HEK293 (cell line): ENCODE data around the gene SPECC1L.

Experiments
- CTCF ChIA-PET: fragments of 350-600 bp; formaldehyde crosslinking; extraction: SDS; loops from one replicate; lab custom pipeline; 2021; ENCODE audit warnings: antibody characterized with exemption; lab: Yijun Ruan, JAX
- POLR2A ChIA-PET: fragments of 300-600 bp; formaldehyde crosslinking; extraction: SDS; loops from one replicate; lab custom pipeline; 2020; ENCODE audit warnings: antibody characterized with exemption, inconsistent platforms; lab: Yijun Ruan, JAX
- H3K27ac ChIP-seq: fragments of 200-500 bp; sonication (Bioruptor generic); 2 replicates; pipeline ENCODE4 v1.5.1; 2014; ENCODE audit warnings: low read depth, low read length, control low read depth, inconsistent platforms; ENCODE audit errors: extremely low read depth
- H3K36me3 ChIP-seq, 2 experiments: fragments of 200-500 bp in 1 of 2; sonication (Bioruptor generic) in 1 of 2; 1 replicate in 1 of 2; 2 replicates in 1 of 2; pipeline ENCODE4 v1.5.1; 2014 to 2017; ENCODE audit warnings: inconsistent platforms in 2 of 2, low read length in 2 of 2; ENCODE audit not compliant: control insufficient read depth in 2 of 2, insufficient read depth in 1 of 2
- H3K4me1 ChIP-seq: fragments of 200-500 bp; sonication (Bioruptor generic); 2 replicates; pipeline ENCODE4 v1.5.1; 2014; ENCODE audit warnings: mild to moderate bottlenecking, low read length, inconsistent platforms; ENCODE audit not compliant: control insufficient read depth, insufficient read depth
- H3K4me3 ChIP-seq: 2 replicates; pipeline ENCODE4 v1.5.1; 2011; ENCODE audit warnings: low read depth, mild to moderate bottlenecking, control low read depth, low read length, moderate library complexity
- H3K9me3 ChIP-seq: fragments of 200-500 bp; sonication (Bioruptor generic); 2 replicates; pipeline ENCODE4 v1.5.1; 2014; ENCODE audit warnings: low read depth, low read length, inconsistent platforms; ENCODE audit not compliant: control insufficient read depth, insufficient read depth
- GLIS1 ChIP-seq: fragments of 450-650 bp; formaldehyde crosslinking; IDR thresholded peaks from 2 replicates; pipeline ENCODE4 v1.5.1; 2016; ENCODE audit warnings: missing biosample characterization, missing genetic modification characterization
- MEIS1 ChIP-seq: sonication (generic); formaldehyde crosslinking; IDR thresholded peaks from 2 replicates; pipeline ENCODE4 v1.8.1; 2022; ENCODE audit warnings: missing genetic modification reagents, mild to moderate bottlenecking, borderline replicate concordance
- OVOL3 ChIP-seq: fragments of 450-650 bp; formaldehyde crosslinking; IDR thresholded peaks from 2 replicates; pipeline ENCODE4 v1.5.1; 2016; ENCODE audit warnings: missing biosample characterization, missing genetic modification characterization
- PRDM6 ChIP-seq: fragments of 450-650 bp; formaldehyde crosslinking; IDR thresholded peaks from 2 replicates; pipeline ENCODE4 v1.5.1; 2017; ENCODE audit warnings: missing biosample characterization, missing genetic modification characterization
- TSHZ1 ChIP-seq: fragments of 450-650 bp; formaldehyde crosslinking; IDR thresholded peaks from 2 replicates; pipeline ENCODE4 v1.5.1; 2016; ENCODE audit warnings: missing biosample characterization, missing genetic modification characterization, borderline replicate concordance
- ZBTB26 ChIP-seq: fragments of 450-650 bp; formaldehyde crosslinking; optimal IDR thresholded peaks from 2 replicates; pipeline ENCODE3; 2016; ENCODE audit warnings: missing biosample characterization, mild to moderate bottlenecking, missing genetic modification characterization
- ZNF23 ChIP-seq: fragments of 450-650 bp; formaldehyde crosslinking; IDR thresholded peaks from 2 replicates; pipeline ENCODE4 v1.5.1; 2016; ENCODE audit warnings: missing biosample characterization, missing genetic modification characterization, borderline replicate concordance
- ZNF529 ChIP-seq: fragments of 450-650 bp; formaldehyde crosslinking; IDR thresholded peaks from 2 replicates; pipeline ENCODE4 v1.5.1; 2017; ENCODE audit warnings: missing genetic modification characterization, missing biosample characterization; ENCODE audit not compliant: insufficient replicate concordance
- ZNF580 ChIP-seq: fragments of 450-650 bp; formaldehyde crosslinking; IDR thresholded peaks from 2 replicates; pipeline ENCODE4 v1.5.1; 2016; ENCODE audit warnings: missing biosample characterization, missing genetic modification characterization
- ZNF677 ChIP-seq: fragments of 450-650 bp; IDR thresholded peaks from 2 replicates; pipeline ENCODE4 v1.5.0; 2018; ENCODE audit warnings: missing biosample characterization, mild to moderate bottlenecking, missing genetic modification characterization, moderate library complexity
- ZNF777 ChIP-seq: fragments of 450-650 bp; formaldehyde crosslinking; IDR thresholded peaks from 2 replicates; pipeline ENCODE4 v1.5.1; 2017; ENCODE audit warnings: missing biosample characterization, missing genetic modification characterization, borderline replicate concordance
- TF ChIP-seq, protein P1 (sequence below): fragments of 450-650 bp; formaldehyde crosslinking; IDR thresholded peaks from 2 replicates; pipeline ENCODE4 v1.5.1; 2016; ENCODE audit warnings: missing biosample characterization, missing genetic modification characterization

SPECC1L gene

DNA sequence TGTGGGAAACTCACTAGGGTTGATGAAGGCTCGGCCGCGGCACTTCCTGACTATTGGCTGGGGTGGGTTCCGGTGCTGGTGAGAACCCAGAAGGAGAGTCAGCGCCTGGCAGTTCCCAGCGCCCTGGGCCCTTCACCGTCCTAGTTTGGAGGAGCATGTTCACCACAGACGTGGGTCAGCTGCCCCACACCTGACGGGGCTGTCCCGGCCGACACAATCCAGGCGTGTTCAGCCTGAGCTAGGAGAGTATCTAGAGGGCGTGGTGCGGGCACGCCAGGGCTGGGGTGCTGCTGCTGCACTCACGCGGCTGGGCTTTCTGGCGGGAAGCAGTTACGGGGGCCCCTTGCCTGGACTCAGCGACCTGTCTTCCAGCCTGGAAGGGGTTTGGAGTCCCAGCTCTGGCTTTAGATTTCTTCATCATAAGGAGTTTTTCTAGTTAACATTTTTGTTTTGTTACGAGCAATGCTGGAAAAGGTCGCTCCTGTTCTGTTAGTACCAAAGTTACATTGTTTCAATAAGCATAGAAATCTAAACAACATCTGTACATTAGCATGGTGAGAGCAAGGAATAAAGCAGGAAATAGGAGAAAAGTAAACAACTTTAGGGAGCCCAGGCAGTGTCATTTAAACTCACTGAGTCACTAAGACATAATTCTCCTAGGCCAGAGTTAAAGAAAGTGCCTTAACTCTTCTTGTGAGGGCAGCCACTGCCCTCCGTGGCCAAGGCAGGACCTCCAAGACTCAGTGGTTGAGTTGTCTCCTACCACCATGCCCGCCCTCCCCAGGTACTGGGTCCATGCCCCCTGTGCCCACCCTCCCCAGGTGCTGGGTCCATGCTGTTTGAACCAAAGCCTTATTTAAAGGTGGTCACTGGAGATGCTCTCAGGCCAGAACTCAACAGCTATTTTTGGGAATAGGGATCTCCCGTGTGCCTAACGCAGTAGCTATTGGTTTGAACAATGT, 144.6 kb downstream of the SPECC1L start:
- H3K4me1 ChIP-seq, result no peaks in the 10 kb centered on the region
- H3K27ac ChIP-seq, result no peak overlapping the region
- no peaks in the 10 kb centered on the region for H3K9me3 ChIP-seq
- H3K4me3 ChIP-seq, result no peak overlapping the region
- CTCF ChIA-PET, result interaction anchor here (0.7 to 1.0 kb wide), 2 partner anchors 81 to 111 kb away, joined by 3 to 4 read pairs; no protein-coding TSS in a partner anchor
- peaks cover 0 to 75% of the 10 kb centered on the region in 2 experiments; a peak in 2 of 3 replicates for H3K36me3 ChIP-seq
- TF ChIP-seq GLIS1 (tag by site-specific recombination) (no peak), ZNF23 (tag by site-specific recombination) (no peak), TSHZ1 (no peak), ZNF529 (tag by site-specific recombination) (no peak), ZNF677 (tag by site-specific recombination) (no peak), ZNF777 (tag by site-specific recombination) (no peak), OVOL3 (no peak), PRDM6 (tag by site-specific recombination) (no peak), ZBTB26 (tag by site-specific recombination) (no peak), MEIS1 (no peak)
- TF ChIP-seq, protein P1, sequence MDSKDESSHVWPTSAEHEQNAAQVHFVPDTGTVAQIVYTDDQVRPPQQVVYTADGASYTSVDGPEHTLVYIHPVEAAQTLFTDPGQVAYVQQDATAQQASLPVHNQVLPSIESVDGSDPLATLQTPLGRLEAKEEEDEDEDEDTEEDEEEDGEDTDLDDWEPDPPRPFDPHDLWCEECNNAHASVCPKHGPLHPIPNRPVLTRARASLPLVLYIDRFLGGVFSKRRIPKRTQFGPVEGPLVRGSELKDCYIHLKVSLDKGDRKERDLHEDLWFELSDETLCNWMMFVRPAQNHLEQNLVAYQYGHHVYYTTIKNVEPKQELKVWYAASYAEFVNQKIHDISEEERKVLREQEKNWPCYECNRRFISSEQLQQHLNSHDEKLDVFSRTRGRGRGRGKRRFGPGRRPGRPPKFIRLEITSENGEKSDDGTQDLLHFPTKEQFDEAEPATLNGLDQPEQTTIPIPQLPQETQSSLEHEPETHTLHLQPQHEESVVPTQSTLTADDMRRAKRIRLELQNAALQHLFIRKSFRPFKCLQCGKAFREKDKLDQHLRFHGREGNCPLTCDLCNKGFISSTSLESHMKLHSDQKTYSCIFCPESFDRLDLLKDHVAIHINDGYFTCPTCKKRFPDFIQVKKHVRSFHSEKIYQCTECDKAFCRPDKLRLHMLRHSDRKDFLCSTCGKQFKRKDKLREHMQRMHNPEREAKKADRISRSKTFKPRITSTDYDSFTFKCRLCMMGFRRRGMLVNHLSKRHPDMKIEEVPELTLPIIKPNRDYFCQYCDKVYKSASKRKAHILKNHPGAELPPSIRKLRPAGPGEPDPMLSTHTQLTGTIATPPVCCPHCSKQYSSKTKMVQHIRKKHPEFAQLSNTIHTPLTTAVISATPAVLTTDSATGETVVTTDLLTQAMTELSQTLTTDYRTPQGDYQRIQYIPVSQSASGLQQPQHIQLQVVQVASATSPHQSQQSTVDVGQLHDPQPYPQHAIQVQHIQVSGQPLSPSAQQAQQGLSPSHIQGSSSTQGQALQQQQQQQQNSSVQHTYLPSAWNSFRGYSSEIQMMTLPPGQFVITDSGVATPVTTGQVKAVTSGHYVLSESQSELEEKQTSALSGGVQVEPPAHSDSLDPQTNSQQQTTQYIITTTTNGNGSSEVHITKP, result no peak
- TF ChIP-seq, all 188 proteins: peak for 0
- POLR2A ChIA-PET, result no interaction called here

- Histone ChIP-seq H3K27ac (no peak overlapping the region), H3K4me3 (no peak overlapping the region), H3K4me1 (no peaks in the 10 kb centered on the region), H3K36me3 (peaks cover 0 to 70% of the 10 kb centered on the region in 2 experiments; a peak in 1 of 3 replicates), H3K9me3 (no peaks in the 10 kb centered on the region)
- CTCF ChIA-PET, result interaction anchor here (1.0 to 2.9 kb wide), 2 partner anchors 80 to 106 kb away, joined by 4 to 15 read pairs; no protein-coding TSS in a partner anchor
- no peak for TF ChIP-seq ZNF580 (tag by site-specific recombination)
- POLR2A ChIA-PET, result no interaction called here
These were observed 145.5 kb downstream of the SPECC1L start for GRCh38 chr22:24416095-24416494.
